GM12878 (cell line): ENCODE measurements around the gene NEU1. TPM values are rescaled to one million over a fixed set of nuclear protein-coding genes. Genes with fewer than 3 reads are reported as not detected.

Source experiments
- ATAC-seq: fragments of 200-7000 bp; cut with Tn5 transposase; 3 replicates; pipeline ENCODE4 v1.9.1; 2020; ENCODE audit warnings: mild to moderate bottlenecking, moderate library complexity
- BruUV-seq: library from RNA; stranded (reverse); fragments of 400-500 nt; replicated peaks from 2 replicates; lab custom pipeline; 2021; lab: Mats Ljungman, UMichigan
- CTCF ChIA-PET: fragments of 300-600 bp; sonication (Branson Sonifier 250); formaldehyde crosslinking; extraction: SDS; loops from one replicate; lab custom pipeline; 2021; ENCODE audit warnings: inconsistent platforms; lab: Yijun Ruan, JAX
- POLR2A ChIA-PET: fragments of 350-600 bp; formaldehyde crosslinking; extraction: SDS; loops from one replicate; lab custom pipeline; 2021; ENCODE audit warnings: inconsistent platforms; lab: Charles Lee
- RAD21 ChIA-PET: fragments of 300-600 bp; sonication (Branson Sonifier 250); formaldehyde crosslinking; loops from one replicate; lab custom pipeline; 2023; ENCODE audit warnings: antibody characterized with exemption; ENCODE audit not compliant: unreplicated experiment; lab: Charles Lee
- SMC1A ChIA-PET: fragments of 300-600 bp; sonication (Branson Sonifier 250); formaldehyde crosslinking; loops from one replicate; lab custom pipeline; 2023; ENCODE audit not compliant: unreplicated experiment, uncharacterized antibody; lab: Charles Lee
- DNase-seq: peaks from one replicate; pipeline ENCODE4 v3.0.0-alpha.2; 2011; ENCODE audit warnings: low read depth, low spot score
- FAIRE-seq: peaks from 3 replicates; lab custom pipeline; 2011; peaks lifted over from hg19 to GRCh38; lab: Jason Lieb, UNC
- H2AFZ ChIP-seq: 2 replicates; pipeline ENCODE4 v1.6.0; 2011; ENCODE audit warnings: low read depth, low read length, control low read depth; ENCODE audit not compliant: control insufficient read depth
- H3K27ac ChIP-seq: 2 replicates; pipeline ENCODE4 v1.5.1; 2011; ENCODE audit warnings: control low read depth; ENCODE audit not compliant: control insufficient read depth, insufficient read depth
- H3K27me3 ChIP-seq, 2 experiments: replicated peaks in 1 of 2; 2 replicates each; pipeline versions ENCODE4 v1.6.0 to v1.6.1; 2011; ENCODE audit warnings: low read length in 1 of 2; ENCODE audit not compliant: control insufficient read depth in 2 of 2, insufficient read depth in 2 of 2
- H3K36me3 ChIP-seq, 2 experiments: 2 replicates each; pipeline ENCODE4 v1.5.1; 2011; ENCODE audit warnings: low read length in 1 of 2; ENCODE audit not compliant: control insufficient read depth in 2 of 2, insufficient read depth in 2 of 2
- H3K4me1 ChIP-seq: 2 replicates; pipeline ENCODE4 v1.6.1; 2011; ENCODE audit warnings: mild to moderate bottlenecking, low read length, moderate library complexity, mixed read lengths; ENCODE audit not compliant: control insufficient read depth, insufficient read depth
- H3K4me2 ChIP-seq: 2 replicates; pipeline ENCODE4 v1.6.0; 2011; ENCODE audit warnings: control low read depth; ENCODE audit not compliant: control insufficient read depth, insufficient read depth
- H3K4me3 ChIP-seq: fragments of 200-600 bp; sonication (generic); 2 replicates; pipeline ENCODE4 v1.5.1; 2016
- H3K79me2 ChIP-seq: 2 replicates; pipeline ENCODE4 v1.6.0; 2011; ENCODE audit warnings: low read length; ENCODE audit not compliant: control insufficient read depth, insufficient read depth
- H3K9ac ChIP-seq: 2 replicates; pipeline ENCODE4 v1.8.0; 2011; ENCODE audit warnings: low read length, control low read depth, mixed read lengths; ENCODE audit not compliant: control insufficient read depth, insufficient read depth
- H3K9me3 ChIP-seq: replicated peaks from 3 replicates; pipeline ENCODE4 v1.5.1; 2011; ENCODE audit warnings: mild to moderate bottlenecking, low read length; ENCODE audit not compliant: control insufficient read depth, insufficient read depth
- H4K20me1 ChIP-seq: 2 replicates; pipeline ENCODE4 v1.6.0; 2011; ENCODE audit not compliant: control insufficient read depth, insufficient read depth
- ATF7 ChIP-seq: fragments of 450-650 bp; IDR thresholded peaks from 2 replicates; pipeline ENCODE4 v1.6.1; 2016; ENCODE audit warnings: low read depth, mild to moderate bottlenecking
- CTCF ChIP-seq, 3 experiments: IDR thresholded peaks in 2 of 3; conservative IDR thresholded peaks in 1 of 3; 2 replicates each; pipeline ENCODE4 v1.5.1; 2011; ENCODE audit warnings: low read depth in 3 of 3, low read length in 3 of 3, mild to moderate bottlenecking in 3 of 3, control low read depth in 2 of 3, moderate library complexity in 2 of 3, inconsistent platforms in 1 of 3, mixed read lengths in 1 of 3; ENCODE audit not compliant: control insufficient read depth in 2 of 3, insufficient read depth in 1 of 3; ENCODE audit errors: extremely low read depth in 1 of 3
- ESRRA ChIP-seq: IDR thresholded peaks from 2 replicates; pipeline ENCODE4 v1.6.1; 2012; ENCODE audit warnings: mild to moderate bottlenecking, low read length, improper control_type of control experiment
- IRF4 ChIP-seq: IDR thresholded peaks from 2 replicates; pipeline ENCODE4 v1.6.1; 2011; ENCODE audit warnings: low read depth, low read length
- SREBF1 ChIP-seq: IDR thresholded peaks from 2 replicates; pipeline ENCODE4 v1.6.1; 2012; ENCODE audit warnings: mild to moderate bottlenecking, low read length
- ZBTB40 ChIP-seq: fragments of 450-650 bp; IDR thresholded peaks from 2 replicates; pipeline ENCODE4 v1.6.1; 2016; ENCODE audit warnings: mild to moderate bottlenecking, moderate library complexity, borderline replicate concordance
- WGBS: methylation state at CpG from one replicate; pipeline ENCODE4 v1.1.6; 2016; ENCODE audit warnings: low lambda C conversion rate; ENCODE audit not compliant: insufficient replicate concordance, insufficient coverage; ENCODE audit errors: missing lambda C conversion rate; 5-methylcytosine and 5-hydroxymethylcytosine counted together
- in situ Hi-C: fragments of 300-500 bp; cut with MboI; formaldehyde crosslinking; loops from 9 replicates; pipeline ENCODE4 v1.14.3; 2018; ENCODE audit warnings: mixed read lengths
- intact Hi-C: fragments of 100-400 bp; cut with micrococcal nuclease; formaldehyde crosslinking; loops from one replicate; pipeline ENCODE4 v1.14.2; 2022; ENCODE audit not compliant: unreplicated experiment
- polyA plus RNA-seq, 11 experiments: library from polyadenylated mRNA; depleted of rRNA in 4 of 11; unstranded in 6 of 11; stranded (reverse) in 5 of 11; fragments of >200 nt; fragmentation: Nextera tagmentation in 4 of 11; fragmentation: Illumina TruSeq in 1 of 11; extraction: Ambion mirVana in 4 of 11; extraction: Trizol in 1 of 11; gene quantifications; 1 replicate in 1 of 11; 2 replicates in 10 of 11; pipeline versions ENCODE4 v1.2.1 to v1.2.3, GENCODE V29; 2011 to 2016; ENCODE audit warnings: inconsistent platforms in 2 of 11, missing spikeins in 2 of 11, low read depth in 1 of 11
- total RNA-seq, 4 experiments: library from RNA; depleted of rRNA in 3 of 4; stranded (reverse); fragments of >200 nt in 3 of 4; fragmentation: Illumina TruSeq in 1 of 4; extraction: Trizol in 1 of 4; gene quantifications; 2 replicates each; pipeline versions ENCODE4 v1.2.1 to v1.2.3, GENCODE V29; 2013 to 2021

The NEU1 gene
- total and polyA plus RNA-seq, 10 of the 15 experiments (the other 5 are each of a cell fraction or from before 2014, with no cell fraction given), result 7.2 to 26.9 (median 21.6) TPM

- TF ChIP-seq CTCF (IDR thresholded peaks at IDR 0.05 in 2 of 3, conservative IDR thresholded peaks at IDR 0.05 in 1 of 3; ENCODE audit: control insufficient read depth in 2 of 3, extremely low read depth in 1 of 3, insufficient read depth in 1 of 3, low read depth in 3 of 3, low read length in 3 of 3) (no peak), SREBF1 (no peak)
Measured at GRCh38 chr6:31899882-31900722, 37.5 kb upstream of the NEU1 start (continued).

GRCh38 chr6:31899215-31899614 is 36.6 kb upstream of the NEU1 start:
- peaks cover 18% of the 10 kb centered on the region for H3K4me1 ChIP-seq
- no peak for FAIRE-seq
- H3K9me3 ChIP-seq, result no peaks in the 10 kb centered on the region
- H4K20me1 ChIP-seq, result no peaks in the 10 kb centered on the region
- H3K36me3 ChIP-seq, result peaks cover 0 to 5% of the 10 kb centered on the region in 2 experiments; a peak in 3 of 4 replicates
- H2AFZ ChIP-seq, result no peak overlapping the region
- 71% methylated on average over 5 of the region's 5 CpGs for WGBS
- SMC1A ChIA-PET, result interaction anchor here (1.0 kb wide), 1 partner anchor 130 kb away, joined by 3 read pairs; no protein-coding TSS in a partner anchor
- H3K4me2 ChIP-seq, result no peak overlapping the region
- no peak overlapping the region for H3K27ac ChIP-seq
- no TSS peak for BruUV-seq
- no peak overlapping the region for H3K9ac ChIP-seq
- RAD21 ChIA-PET, result interaction anchor here (1.5 kb wide), 1 partner anchor 36 kb away, joined by 7 read pairs; the partner anchor contains the start of gene NEU1
- CTCF ChIA-PET, result no interaction called here
- POLR2A ChIA-PET, result interaction anchor here (0.7 to 1.9 kb wide), 2 partner anchors 35 to 296 kb away, joined by 4 read pairs; no protein-coding TSS in a partner anchor
- TF ChIP-seq ATF7 (no peak), IRF4 (no peak), ZBTB40 (no peak), ESRRA (no peak)
- no peak for DNase-seq
- ATAC-seq, result no peak
- in situ Hi-C loops, result no loop called here
- H3K79me2 ChIP-seq, result peaks cover 12% of the 10 kb centered on the region
- H3K27me3 ChIP-seq, result no peaks in the 10 kb centered on the region
- intact Hi-C loops, result no loop called here
- no peak overlapping the region for H3K4me3 ChIP-seq
